ENCODE results near the gene FOXN1. TPM values are rescaled to one million over a fixed set of nuclear protein-coding genes. Genes with fewer than 3 reads are reported as not detected.

FOXN1 gene
- not detected in 2 replicates for total RNA-seq

GRCh38 chr17:28505986-28506665 is at the start of gene FOXN1:
Gene FOXN1 (plus strand): TSS chr17:28506348. CDS start chr17:28523970, 17,622 bp downstream.

GRCh38 chr17:28473542-28473941 is 32.6 kb upstream of the FOXN1 start, which contains the start of gene SLC13A2:
Gene SLC13A2 (plus strand): TSS chr17:28473644. CDS start chr17:28473713, 69 bp downstream.

GRCh38 chr17:28552176-28552999 is 46.2 kb downstream of the FOXN1 start, which contains the start of gene UNC119:
Gene UNC119 (minus strand): TSS chr17:28552624. CDS start chr17:28552557, 67 bp downstream.

GRCh38 chr17:28571361-28572122 is 65.4 kb downstream of the FOXN1 start, which contains the start of gene PIGS:
Gene PIGS (minus strand): TSS chr17:28571524. CDS start chr17:28571496, 28 bp downstream.

GRCh38 chr17:28576758-28577465 is 70.8 kb downstream of the FOXN1 start, which contains the start of gene ALDOC:
Gene ALDOC (minus strand): TSS chr17:28576895. CDS start chr17:28575532, 1,363 bp downstream.

Other genes with a start within 250 kb of the FOXN1 start
- gene TMEM97, start 187.1 kb upstream of the FOXN1 start, total RNA-seq: 19.1 and 22.7 TPM in 2 replicates
- gene IFT20, start 170.9 kb upstream of the FOXN1 start, total RNA-seq: 72.3 and 84.1 TPM in 2 replicates
- 29.2 and 36.6 TPM in 2 replicates for gene TNFAIP1, start 170.6 kb upstream of the FOXN1 start, total RNA-seq
- 70.5 and 73.7 TPM in 2 replicates for gene POLDIP2, start 148.8 kb upstream of the FOXN1 start, total RNA-seq
- not detected in 2 replicates for gene SEBOX, start 141.1 kb upstream of the FOXN1 start, total RNA-seq
- under 0.01 and 0.30 TPM in 2 replicates for gene VTN, start 136.0 kb upstream of the FOXN1 start, total RNA-seq
- gene SARM1, start 134.7 kb upstream of the FOXN1 start, total RNA-seq: 2.6 and 5.5 TPM in 2 replicates
- 1.6 and 4.4 TPM in 2 replicates for gene SLC46A1, start 100.1 kb upstream of the FOXN1 start, total RNA-seq
- not detected in 2 replicates for gene SLC13A2, start 32.7 kb upstream of the FOXN1 start, total RNA-seq
- gene UNC119, start 46.3 kb downstream of the FOXN1 start, total RNA-seq: 16.2 and 28.6 TPM in 2 replicates
- gene PIGS, start 65.2 kb downstream of the FOXN1 start, total RNA-seq: 55.9 and 69.9 TPM in 2 replicates
- gene ALDOC, start 70.5 kb downstream of the FOXN1 start, total RNA-seq: 19.8 and 41.9 TPM in 2 replicates
- 29.2 and 37.8 TPM in 2 replicates for gene SPAG5, start 92.7 kb downstream of the FOXN1 start, total RNA-seq
- gene RSKR, start 107.8 kb downstream of the FOXN1 start, total RNA-seq: 2.6 and 4.9 TPM in 2 replicates
- 156 and 164 TPM in 2 replicates for gene BLTP2, start 138.8 kb downstream of the FOXN1 start, total RNA-seq
- 72.0 and 76.0 TPM in 2 replicates for gene SDF2, start 155.6 kb downstream of the FOXN1 start, total RNA-seq
- gene SUPT6H, start 155.9 kb downstream of the FOXN1 start, total RNA-seq: 26.3 and 31.3 TPM in 2 replicates
- 0.65 and 1.5 TPM in 2 replicates for gene PROCA1, start 205.5 kb downstream of the FOXN1 start, total RNA-seq
- gene RAB34, start 211.5 kb downstream of the FOXN1 start, total RNA-seq: 137 and 157 TPM in 2 replicates
- gene RPL23A, start 213.6 kb downstream of the FOXN1 start, total RNA-seq: 376 and 820 TPM in 2 replicates
- gene TLCD1, start 219.9 kb downstream of the FOXN1 start, total RNA-seq: 1.6 and 1.7 TPM in 2 replicates
- gene NEK8, start 222.4 kb downstream of the FOXN1 start, total RNA-seq: 1.6 and 2.0 TPM in 2 replicates
- gene TRAF4, start 237.7 kb downstream of the FOXN1 start, total RNA-seq: 33.7 and 46.4 TPM in 2 replicates

Data from epithelial cell of umbilical artery (primary cell).